CD4-positive, alpha-beta T cell treated with Interferon gamma for 1 hour (primary cell): ENCODE data around the gene COL25A1.

Source experiments
- DNase-seq: peaks from one replicate; pipeline ENCODE4 v3.0.0-alpha.2; 2020

COL25A1 gene

GRCh38 chr4:108846568-108846967, 455.9 kb downstream of the COL25A1 start:
- no peak for DNase-seq

GRCh38 chr4:108840426-108840975, 462.0 kb downstream of the COL25A1 start:
- no peak for DNase-seq

- DNase-seq = no peak
Measured at GRCh38 chr4:108839333-108839732, 463.1 kb downstream of the COL25A1 start.

GRCh38 chr4:108838451-108838850, 464.0 kb downstream of the COL25A1 start:
- DNase-seq = no peak

GRCh38 chr4:108834835-108835384, 467.5 kb downstream of the COL25A1 start:
- no peak for DNase-seq

GRCh38 chr4:108834166-108834834, 468.2 kb downstream of the COL25A1 start:
- no peak for DNase-seq

GRCh38 chr4:108833046-108833445, 469.4 kb downstream of the COL25A1 start:
- no peak for DNase-seq

GRCh38 chr4:108831886-108832285, 470.6 kb downstream of the COL25A1 start:
- no peak for DNase-seq

GRCh38 chr4:108831291-108831690, 471.2 kb downstream of the COL25A1 start:
- DNase-seq = no peak

GRCh38 chr4:108830509-108831244, 471.8 kb downstream of the COL25A1 start:
- DNase-seq = no peak

- no peak for DNase-seq
Measured at GRCh38 chr4:108829966-108830492, 472.4 kb downstream of the COL25A1 start.

- no peak for DNase-seq
Measured at GRCh38 chr4:108828620-108829019, 473.8 kb downstream of the COL25A1 start.

- DNase-seq = no peak
Measured at GRCh38 chr4:108825737-108826136, 476.7 kb downstream of the COL25A1 start.

GRCh38 chr4:108821351-108821930, 481.0 kb downstream of the COL25A1 start:
- DNase-seq = no peak

GRCh38 chr4:108820492-108821350, 481.7 kb downstream of the COL25A1 start:
- DNase-seq = no peak

GRCh38 chr4:108814326-108814725, 488.1 kb downstream of the COL25A1 start:
- no peak for DNase-seq

- DNase-seq = no peak
Measured at GRCh38 chr4:108813261-108813660, 489.2 kb downstream of the COL25A1 start.

- no peak for DNase-seq
Measured at GRCh38 chr4:108811486-108811885, 491.0 kb downstream of the COL25A1 start.

GRCh38 chr4:108810087-108810486, 492.4 kb downstream of the COL25A1 start:
- no peak for DNase-seq

GRCh38 chr4:108804648-108805273, 497.7 kb downstream of the COL25A1 start:
- DNase-seq = no peak

GRCh38 chr4:108799306-108799705, 503.2 kb downstream of the COL25A1 start:
- no peak for DNase-seq

GRCh38 chr4:108796173-108796572, 506.3 kb downstream of the COL25A1 start:
- DNase-seq = no peak
